Stomach smooth muscle (tissue), 2 donors: Measurements from ENCODE around the gene FAM204A.

Experiments
- H3K27ac ChIP-seq: one replicate; pipeline ENCODE4 v1.7.0; 2013; ENCODE audit warnings: mild to moderate bottlenecking, low read length, inconsistent platforms
- H3K27me3 ChIP-seq, 2 donors: one replicate each; pipeline ENCODE4 v1.7.0; 2013; ENCODE audit warnings: low read length in 2 of 2; ENCODE audit not compliant: insufficient read depth in 2 of 2, control insufficient read depth in 1 of 2
- H3K36me3 ChIP-seq, 2 donors: one replicate each; pipeline ENCODE4 v1.7.0; 2013; ENCODE audit warnings: low read length in 2 of 2; ENCODE audit not compliant: control insufficient read depth in 2 of 2, insufficient read depth in 2 of 2
- H3K4me1 ChIP-seq: one replicate; pipeline ENCODE4 v1.7.0; 2013; ENCODE audit warnings: low read length; ENCODE audit not compliant: control insufficient read depth, insufficient read depth
- H3K4me3 ChIP-seq, 2 donors: one replicate each; pipeline ENCODE4 v1.7.0; 2013; ENCODE audit warnings: low read length in 2 of 2
- H3K9ac ChIP-seq, 2 donors: one replicate each; pipeline ENCODE4 v1.7.0; 2013; ENCODE audit warnings: low read length in 2 of 2, mild to moderate bottlenecking in 1 of 2
- H3K9me3 ChIP-seq, 2 donors: one replicate each; pipeline ENCODE4 v1.7.0; 2013; ENCODE audit warnings: low read length in 2 of 2; ENCODE audit not compliant: control insufficient read depth in 2 of 2
- donor health status: healthy.
- donor health status: Pancreatic carcinoma.

Gene FAM204A

DNA sequence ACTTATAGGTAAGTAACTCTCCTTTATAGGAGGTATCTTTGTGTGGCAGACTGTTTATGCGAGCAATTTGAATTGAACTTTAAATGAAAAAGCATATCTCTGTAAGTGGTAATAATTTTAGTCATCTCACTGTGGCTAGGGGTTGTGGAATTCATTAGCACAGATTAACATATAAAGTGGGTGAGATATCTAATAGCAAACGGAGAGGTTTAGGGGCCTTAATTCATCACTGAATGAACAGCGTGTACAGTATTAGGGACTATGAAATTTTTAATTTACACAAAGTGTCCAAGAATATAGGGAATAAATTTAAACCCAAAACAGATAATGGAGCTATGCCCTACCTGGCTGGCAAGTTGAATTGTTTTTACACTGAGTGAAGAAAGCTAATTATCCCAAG is 15.7 kb upstream of the FAM204A start:
- no peaks in the 10 kb centered on the region for H3K4me1 ChIP-seq
- H3K4me3 ChIP-seq, result no peak overlapping the region
- H3K9ac ChIP-seq, result no peak overlapping the region
- H3K36me3 ChIP-seq, result no peaks in the 10 kb centered on the region
- no peaks in the 10 kb centered on the region for H3K27me3 ChIP-seq
- H3K27ac ChIP-seq, result no peak overlapping the region
- H3K9me3 ChIP-seq, result no peaks in the 10 kb centered on the region

DNA sequence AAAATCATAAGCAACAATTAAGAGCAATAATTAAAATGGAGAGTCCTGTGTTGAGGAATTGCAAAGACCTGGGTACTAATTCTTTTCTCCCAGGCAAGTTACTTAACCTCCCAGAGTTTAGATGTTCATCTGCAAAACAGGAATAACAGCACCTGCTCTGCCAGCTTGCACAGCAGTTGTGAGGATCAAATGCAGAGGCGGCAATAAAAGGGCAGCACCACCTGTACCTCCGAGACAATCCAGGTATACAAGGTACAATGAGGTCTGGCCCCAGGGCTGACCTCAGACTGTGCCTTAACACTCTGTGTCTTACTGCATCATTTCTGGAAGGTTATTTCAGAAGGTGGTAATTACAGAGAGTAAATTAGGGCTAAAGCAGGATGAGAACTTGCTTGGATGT is 14.5 kb upstream of the FAM204A start:
- H3K27me3 ChIP-seq, result no peaks in the 10 kb centered on the region
- H3K9me3 ChIP-seq, result no peaks in the 10 kb centered on the region
- H3K4me1 ChIP-seq, result no peaks in the 10 kb centered on the region
- no peaks in the 10 kb centered on the region for H3K36me3 ChIP-seq
- no peak overlapping the region for H3K27ac ChIP-seq
- no peak overlapping the region for H3K4me3 ChIP-seq
- H3K9ac ChIP-seq, result no peak overlapping the region

DNA sequence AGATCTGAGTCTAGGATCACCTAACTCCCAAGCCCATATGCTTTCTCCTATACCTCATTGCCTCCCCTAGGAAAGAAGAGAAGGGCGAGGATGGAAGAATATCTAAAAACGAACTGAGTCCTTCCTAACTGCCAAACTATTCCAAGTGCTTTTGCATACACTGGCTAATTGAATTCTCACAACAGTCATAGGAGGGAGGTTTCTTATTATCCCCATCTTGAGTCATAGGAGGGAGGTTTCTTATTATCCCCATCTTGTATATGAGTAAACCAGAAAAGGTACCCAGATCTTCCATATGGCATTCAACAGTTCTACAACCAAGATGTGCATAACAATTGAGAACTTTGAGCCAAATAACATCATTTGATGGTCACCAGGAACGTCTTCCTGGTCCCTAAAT is 13.1 kb upstream of the FAM204A start:
- Histone ChIP-seq H3K9ac (no peak overlapping the region), H3K4me3 (no peak overlapping the region), H3K27me3 (no peaks in the 10 kb centered on the region), H3K27ac (no peak overlapping the region), H3K4me1 (no peaks in the 10 kb centered on the region), H3K36me3 (no peaks in the 10 kb centered on the region), H3K9me3 (no peaks in the 10 kb centered on the region)

DNA sequence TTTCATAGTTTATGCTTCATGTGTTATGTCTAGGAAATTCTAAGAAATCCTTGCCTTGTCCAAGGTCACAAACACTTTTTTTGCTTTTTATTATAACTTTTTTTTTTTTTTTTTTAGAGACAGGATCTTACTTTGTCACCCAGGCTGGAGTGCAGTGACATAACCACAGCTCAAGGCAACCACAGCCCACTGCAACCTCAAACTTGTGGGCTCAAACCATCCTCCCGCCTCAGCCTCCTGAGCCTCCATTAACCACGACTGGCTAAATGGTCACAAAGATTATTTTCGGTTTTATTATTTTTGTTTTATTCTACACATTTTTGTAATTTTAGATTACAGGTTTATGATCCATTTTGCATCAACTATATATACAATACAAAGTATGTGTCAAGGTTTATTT is 7.1 kb upstream of the FAM204A start:
- H3K36me3 ChIP-seq, result no peaks in the 10 kb centered on the region
- no peaks in the 10 kb centered on the region for H3K4me1 ChIP-seq
- no peak overlapping the region for H3K4me3 ChIP-seq
- H3K27ac ChIP-seq, result no peak overlapping the region
- no peaks in the 10 kb centered on the region for H3K27me3 ChIP-seq
- no peaks in the 10 kb centered on the region for H3K9me3 ChIP-seq
- H3K9ac ChIP-seq, result no peak overlapping the region

DNA sequence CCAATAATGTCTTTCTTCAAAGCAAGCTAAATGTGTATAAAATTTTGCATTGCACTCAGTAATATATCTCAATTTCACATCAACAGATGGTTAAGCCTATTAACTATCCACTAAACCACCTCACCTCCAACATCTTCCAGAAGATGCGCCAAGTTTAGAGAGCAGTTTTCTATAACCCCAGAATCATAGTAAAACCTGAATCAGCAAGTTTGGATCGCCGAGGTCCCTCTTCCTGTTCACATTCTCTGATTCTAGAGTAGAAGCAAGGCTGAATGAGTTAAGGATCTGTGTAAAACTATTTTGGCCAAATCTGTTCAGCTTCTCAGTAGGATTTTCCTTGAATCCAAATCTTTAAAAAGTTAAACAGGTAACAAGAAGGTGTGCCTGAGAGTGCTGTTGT is 1.4 kb upstream of the FAM204A start:
- Histone ChIP-seq H3K4me3 (no peak overlapping the region), H3K27ac (no peak overlapping the region), H3K9ac (no peak overlapping the region), H3K9me3 (no peaks in the 10 kb centered on the region), H3K36me3 (no peaks in the 10 kb centered on the region), H3K4me1 (peaks cover 3% of the 10 kb centered on the region), H3K27me3 (no peaks in the 10 kb centered on the region)

DNA sequence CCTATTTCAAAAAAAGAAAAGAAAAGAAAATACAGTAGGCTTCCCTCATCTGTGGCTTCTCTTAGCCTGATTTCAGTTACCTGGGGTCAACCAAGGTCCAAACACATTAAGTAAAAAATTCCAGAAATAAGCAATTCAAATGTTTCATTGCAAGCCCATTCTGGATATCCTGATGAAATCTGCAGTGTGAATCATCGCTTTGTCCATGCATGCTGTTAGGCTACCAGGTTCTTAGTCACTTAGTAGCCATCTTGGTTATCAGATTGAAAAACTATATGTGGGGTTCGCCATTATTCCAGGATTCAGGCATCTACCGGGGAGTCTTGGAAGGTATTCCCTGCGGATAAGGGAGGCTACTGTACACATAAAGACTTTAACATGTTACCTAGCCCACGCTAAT is 991 bp upstream of the FAM204A start:
- Histone ChIP-seq H3K9ac (no peak overlapping the region), H3K4me1 (peaks cover 3% of the 10 kb centered on the region), H3K4me3 (no peak overlapping the region), H3K27me3 (no peaks in the 10 kb centered on the region), H3K36me3 (no peaks in the 10 kb centered on the region), H3K27ac (no peak overlapping the region), H3K9me3 (no peaks in the 10 kb centered on the region)

DNA sequence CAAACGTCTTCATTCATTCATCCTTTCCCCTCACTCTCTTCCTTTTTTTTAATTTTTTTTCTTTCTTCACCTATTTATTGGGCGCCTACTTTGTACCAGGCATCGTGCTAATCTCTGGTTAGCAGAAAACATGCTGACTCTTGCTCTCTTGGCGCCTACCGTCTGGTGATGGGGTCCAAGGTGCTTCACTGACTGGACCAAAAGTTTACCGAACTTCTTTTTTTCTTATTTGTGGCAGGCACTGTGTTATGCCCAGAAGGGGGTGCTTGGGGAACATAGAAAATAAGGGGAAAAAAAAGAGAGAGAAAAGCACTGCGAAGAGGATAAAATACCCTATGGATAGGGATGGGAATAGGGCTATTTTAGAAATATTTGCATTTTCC is 505 bp upstream of the FAM204A start:
- Histone ChIP-seq H3K27me3 (no peaks in the 10 kb centered on the region), H3K9me3 (no peaks in the 10 kb centered on the region), H3K9ac (peak overlapping the region; percentile 50 to 82), H3K36me3 (no peaks in the 10 kb centered on the region), H3K4me3 (peak overlapping the region; percentile 93 to 96), H3K4me1 (peaks cover 3% of the 10 kb centered on the region), H3K27ac (no peak overlapping the region)

DNA sequence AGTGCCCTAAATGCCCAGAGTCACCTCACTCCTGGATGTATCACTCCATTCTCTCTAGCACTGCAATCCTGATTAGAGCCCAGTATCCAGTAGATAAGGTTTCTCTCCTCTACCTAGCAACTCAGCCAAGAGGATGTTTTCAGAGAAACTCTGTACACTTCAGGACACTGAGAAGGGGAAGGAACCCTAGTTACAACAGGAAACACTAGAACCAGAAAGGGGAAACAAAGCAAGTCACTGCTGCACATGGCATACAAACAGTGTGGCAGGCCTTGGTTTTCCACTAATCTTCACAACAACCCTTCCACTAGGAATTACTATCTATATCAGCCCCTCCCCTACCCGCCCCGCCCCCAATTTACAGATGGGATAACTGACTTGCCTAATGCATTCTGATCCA is 1.6 kb downstream of the FAM204A start:
- Histone ChIP-seq H3K27me3 (no peaks in the 10 kb centered on the region), H3K27ac (no peak overlapping the region), H3K36me3 (peaks cover 6 to 7% of the 10 kb centered on the region in 2 donors), H3K4me3 (peak overlapping the region in 1 of 2 donors; percentile 0), H3K9ac (no peak overlapping the region), H3K4me1 (peaks cover 3% of the 10 kb centered on the region), H3K9me3 (no peaks in the 10 kb centered on the region)

DNA sequence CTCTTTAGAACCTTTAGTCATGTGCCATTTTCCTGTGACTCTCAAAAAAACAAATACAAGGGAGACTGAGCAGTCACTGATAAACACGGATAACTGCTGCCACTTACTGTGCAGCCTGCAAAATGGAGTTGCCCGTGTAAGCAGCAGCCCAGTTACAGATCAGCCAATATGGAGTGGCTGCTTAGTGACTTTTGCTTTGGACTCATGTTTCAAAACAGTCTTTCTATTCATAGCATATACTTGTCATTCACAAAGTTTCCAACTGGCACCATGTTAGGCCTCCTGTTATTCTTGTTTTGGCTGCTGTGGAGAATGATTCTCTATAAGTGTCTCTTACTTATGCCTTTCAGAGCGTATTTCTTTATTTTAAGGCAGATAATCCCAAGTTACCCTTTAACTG is 3.0 kb downstream of the FAM204A start:
- H3K27me3 ChIP-seq, result no peaks in the 10 kb centered on the region
- H3K9me3 ChIP-seq, result no peaks in the 10 kb centered on the region
- H3K36me3 ChIP-seq, result peaks cover 10 to 11% of the 10 kb centered on the region in 2 donors
- no peak overlapping the region for H3K9ac ChIP-seq
- H3K4me3 ChIP-seq, result no peak overlapping the region
- peaks cover 3% of the 10 kb centered on the region for H3K4me1 ChIP-seq
- no peak overlapping the region for H3K27ac ChIP-seq

DNA sequence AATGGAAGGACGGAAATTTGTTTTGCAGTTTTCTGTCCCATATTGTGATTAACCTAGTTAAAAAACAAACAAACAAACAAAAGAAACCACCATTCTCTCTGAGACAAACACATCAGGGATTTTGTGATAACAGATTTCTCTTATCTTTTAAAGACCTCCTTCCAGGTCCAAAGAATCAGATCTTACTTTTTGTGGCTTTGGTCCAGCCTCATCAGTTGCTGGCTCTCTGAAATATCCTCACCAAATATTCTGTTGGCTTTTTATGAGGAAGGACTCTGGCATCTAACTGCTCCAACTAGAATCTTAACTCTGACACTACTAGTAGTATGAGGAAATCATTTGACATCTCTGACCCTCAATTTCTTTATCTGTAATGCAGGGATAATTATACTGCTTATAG is 4.8 kb downstream of the FAM204A start:
- H3K4me1 ChIP-seq, result no peaks in the 10 kb centered on the region
- H3K27ac ChIP-seq, result no peak overlapping the region
- no peaks in the 10 kb centered on the region for H3K27me3 ChIP-seq
- H3K36me3 ChIP-seq, result peaks cover 10 to 18% of the 10 kb centered on the region in 2 donors
- no peaks in the 10 kb centered on the region for H3K9me3 ChIP-seq
- H3K4me3 ChIP-seq, result no peak overlapping the region
- H3K9ac ChIP-seq, result no peak overlapping the region

DNA sequence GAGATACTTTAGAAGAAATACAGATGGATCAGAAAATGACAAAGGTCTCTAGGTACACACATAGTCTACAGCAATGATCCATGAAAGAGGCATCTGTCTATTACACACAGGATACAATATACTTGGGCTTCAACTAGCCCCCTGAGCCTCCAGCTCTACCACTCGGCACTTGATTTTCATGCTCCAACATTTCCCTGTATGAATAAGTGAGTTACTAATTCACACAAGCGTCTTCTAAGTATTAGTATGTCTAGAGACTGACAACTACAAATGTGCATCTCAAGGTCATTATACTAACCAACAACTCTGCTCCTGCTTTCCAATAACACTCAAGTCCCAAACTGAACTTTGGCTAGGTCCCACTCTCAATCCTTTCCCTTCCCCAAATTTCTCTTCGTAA is 8.3 kb downstream of the FAM204A start:
- Histone ChIP-seq H3K9me3 (no peaks in the 10 kb centered on the region), H3K27ac (no peak overlapping the region), H3K9ac (no peak overlapping the region), H3K4me3 (no peak overlapping the region), H3K36me3 (peaks cover 19 to 30% of the 10 kb centered on the region in 2 donors), H3K27me3 (no peaks in the 10 kb centered on the region), H3K4me1 (no peaks in the 10 kb centered on the region)
